Measurements from ENCODE around the gene RPUSD4. TPM values are rescaled to one million over a fixed set of nuclear protein-coding genes. Genes with fewer than 3 reads are reported as not detected.

RPUSD4 gene
- total and polyA plus RNA-seq, 2 experiments from 2014 or later, result 20.8 to 60.8 TPM

DNA sequence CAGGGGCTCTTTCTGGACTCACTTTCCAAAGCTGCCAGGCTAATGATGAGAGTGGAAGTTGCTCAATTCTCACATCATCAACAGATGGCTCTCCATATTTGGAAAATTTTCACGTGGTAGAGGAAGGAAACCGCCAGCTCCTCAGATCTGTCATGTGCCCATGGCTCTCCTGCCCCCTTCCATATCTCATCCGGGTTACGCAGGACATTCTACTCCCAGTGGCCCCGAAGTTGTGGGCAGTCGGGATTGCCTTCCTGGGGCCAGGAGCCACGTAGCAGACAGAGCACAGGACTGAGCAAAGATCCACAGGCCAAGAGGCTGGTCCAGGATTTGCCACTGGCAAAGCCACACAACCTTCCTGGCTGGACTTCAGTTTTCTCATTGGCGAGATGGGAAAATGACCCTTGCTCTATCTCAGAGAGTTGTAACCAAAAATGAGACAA is 38.8 kb downstream of the RPUSD4 start (continued):
- TF ChIP-seq, protein P1, sequence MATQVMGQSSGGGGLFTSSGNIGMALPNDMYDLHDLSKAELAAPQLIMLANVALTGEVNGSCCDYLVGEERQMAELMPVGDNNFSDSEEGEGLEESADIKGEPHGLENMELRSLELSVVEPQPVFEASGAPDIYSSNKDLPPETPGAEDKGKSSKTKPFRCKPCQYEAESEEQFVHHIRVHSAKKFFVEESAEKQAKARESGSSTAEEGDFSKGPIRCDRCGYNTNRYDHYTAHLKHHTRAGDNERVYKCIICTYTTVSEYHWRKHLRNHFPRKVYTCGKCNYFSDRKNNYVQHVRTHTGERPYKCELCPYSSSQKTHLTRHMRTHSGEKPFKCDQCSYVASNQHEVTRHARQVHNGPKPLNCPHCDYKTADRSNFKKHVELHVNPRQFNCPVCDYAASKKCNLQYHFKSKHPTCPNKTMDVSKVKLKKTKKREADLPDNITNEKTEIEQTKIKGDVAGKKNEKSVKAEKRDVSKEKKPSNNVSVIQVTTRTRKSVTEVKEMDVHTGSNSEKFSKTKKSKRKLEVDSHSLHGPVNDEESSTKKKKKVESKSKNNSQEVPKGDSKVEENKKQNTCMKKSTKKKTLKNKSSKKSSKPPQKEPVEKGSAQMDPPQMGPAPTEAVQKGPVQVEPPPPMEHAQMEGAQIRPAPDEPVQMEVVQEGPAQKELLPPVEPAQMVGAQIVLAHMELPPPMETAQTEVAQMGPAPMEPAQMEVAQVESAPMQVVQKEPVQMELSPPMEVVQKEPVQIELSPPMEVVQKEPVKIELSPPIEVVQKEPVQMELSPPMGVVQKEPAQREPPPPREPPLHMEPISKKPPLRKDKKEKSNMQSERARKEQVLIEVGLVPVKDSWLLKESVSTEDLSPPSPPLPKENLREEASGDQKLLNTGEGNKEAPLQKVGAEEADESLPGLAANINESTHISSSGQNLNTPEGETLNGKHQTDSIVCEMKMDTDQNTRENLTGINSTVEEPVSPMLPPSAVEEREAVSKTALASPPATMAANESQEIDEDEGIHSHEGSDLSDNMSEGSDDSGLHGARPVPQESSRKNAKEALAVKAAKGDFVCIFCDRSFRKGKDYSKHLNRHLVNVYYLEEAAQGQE (IDR thresholded peaks at IDR 0.05; ENCODE audit: unreplicated experiment), result no peak

DNA sequence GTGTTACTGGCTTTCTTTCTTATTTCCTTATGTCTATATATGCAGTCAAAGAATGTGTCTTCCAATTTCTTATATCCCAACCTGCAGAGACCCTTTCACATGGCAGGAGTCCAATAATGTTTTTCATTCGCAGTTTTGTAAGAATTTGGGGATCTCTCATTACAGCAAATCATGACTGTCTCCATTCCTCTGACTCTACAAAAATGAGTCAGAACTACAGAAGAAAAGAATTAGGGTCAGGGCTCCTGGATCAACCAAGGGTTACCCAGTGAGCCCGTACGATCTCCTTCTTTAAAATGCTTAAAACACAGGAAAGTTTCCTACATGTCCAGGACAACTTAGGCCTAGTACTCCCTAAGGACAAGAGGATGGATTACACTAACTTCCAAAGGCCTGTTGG is 42.2 kb downstream of the RPUSD4 start:
- Histone ChIP-seq H3K4me2 (0 out of 2 replicates have a peak overlapping the region, but pooled peaks have one; percentile 11), H3K9me2 (ENCODE audit: insufficient read depth) (0 out of 2 replicates have a peak, but pooled peaks cover 3% of the 10 kb centered on the region), H3K27ac (ENCODE audit: low read depth) (no peak overlapping the region), H3F3A (replicated peaks; ENCODE audit: low read depth) (no peaks in the 10 kb centered on the region), H4K20me1 (replicated peaks; ENCODE audit: insufficient read depth) (no peaks in the 10 kb centered on the region), H3K27me3 (ENCODE audit: insufficient read depth) (no peaks in the 10 kb centered on the region), H2AFZ (0 out of 2 replicates have a peak overlapping the region, but pooled peaks have one; percentile 28), H3K79me2 (replicated peaks; ENCODE audit: insufficient read depth) (no peaks in the 10 kb centered on the region), H3K4me3 (no peak overlapping the region), H3K4me1 (ENCODE audit: insufficient read depth) (peaks cover 11% of the 10 kb centered on the region; the same call in 1 of the 2 replicates), H3K36me3 (ENCODE audit: insufficient read depth) (no peaks in the 10 kb centered on the region)
- no peaks in the 10 kb centered on the region for H3K9me3 Mint-ChIP-seq
- no peak overlapping the region for H3K27ac Mint-ChIP-seq
- no peak for DNase-seq (ENCODE audit: low spot score)
- peaks cover 10% of the 10 kb centered on the region for H3K27me3 Mint-ChIP-seq (ENCODE audit: insufficient read depth, low read depth, poor library complexity)
- peaks cover 20% of the 10 kb centered on the region for H3K4me1 Mint-ChIP-seq
- no peaks in the 10 kb centered on the region for H3K36me3 Mint-ChIP-seq (ENCODE audit: low read depth)
- no peak for ATAC-seq
- H3K4me3 Mint-ChIP-seq, result no peak overlapping the region
- TF ChIP-seq EZH2phosphoT487 (IDR thresholded peaks at IDR 0.05; ENCODE audit: unreplicated experiment) (no peak), EZH2 (IDR thresholded peaks at IDR 0.05; ENCODE audit: low read depth, unreplicated experiment) (no peak), POLR2AphosphoS5 (IDR thresholded peaks at IDR 0.05; ENCODE audit: low read depth) (no peak), NANOG (IDR thresholded peaks at IDR 0.05; ENCODE audit: borderline replicate concordance) (no peak), ZNF331 (CRISPR knock-in tag; IDR thresholded peaks at IDR 0.05; ENCODE audit: low read depth) (no peak), STAT1 (IDR thresholded peaks at IDR 0.05; ENCODE audit: unreplicated experiment) (no peak)
- TF ChIP-seq, protein P2, sequence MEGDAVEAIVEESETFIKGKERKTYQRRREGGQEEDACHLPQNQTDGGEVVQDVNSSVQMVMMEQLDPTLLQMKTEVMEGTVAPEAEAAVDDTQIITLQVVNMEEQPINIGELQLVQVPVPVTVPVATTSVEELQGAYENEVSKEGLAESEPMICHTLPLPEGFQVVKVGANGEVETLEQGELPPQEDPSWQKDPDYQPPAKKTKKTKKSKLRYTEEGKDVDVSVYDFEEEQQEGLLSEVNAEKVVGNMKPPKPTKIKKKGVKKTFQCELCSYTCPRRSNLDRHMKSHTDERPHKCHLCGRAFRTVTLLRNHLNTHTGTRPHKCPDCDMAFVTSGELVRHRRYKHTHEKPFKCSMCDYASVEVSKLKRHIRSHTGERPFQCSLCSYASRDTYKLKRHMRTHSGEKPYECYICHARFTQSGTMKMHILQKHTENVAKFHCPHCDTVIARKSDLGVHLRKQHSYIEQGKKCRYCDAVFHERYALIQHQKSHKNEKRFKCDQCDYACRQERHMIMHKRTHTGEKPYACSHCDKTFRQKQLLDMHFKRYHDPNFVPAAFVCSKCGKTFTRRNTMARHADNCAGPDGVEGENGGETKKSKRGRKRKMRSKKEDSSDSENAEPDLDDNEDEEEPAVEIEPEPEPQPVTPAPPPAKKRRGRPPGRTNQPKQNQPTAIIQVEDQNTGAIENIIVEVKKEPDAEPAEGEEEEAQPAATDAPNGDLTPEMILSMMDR (conservative IDR thresholded peaks at IDR 0.05; ENCODE audit: low read depth in 2 of 2), result no peak
- TF ChIP-seq, protein P3, sequence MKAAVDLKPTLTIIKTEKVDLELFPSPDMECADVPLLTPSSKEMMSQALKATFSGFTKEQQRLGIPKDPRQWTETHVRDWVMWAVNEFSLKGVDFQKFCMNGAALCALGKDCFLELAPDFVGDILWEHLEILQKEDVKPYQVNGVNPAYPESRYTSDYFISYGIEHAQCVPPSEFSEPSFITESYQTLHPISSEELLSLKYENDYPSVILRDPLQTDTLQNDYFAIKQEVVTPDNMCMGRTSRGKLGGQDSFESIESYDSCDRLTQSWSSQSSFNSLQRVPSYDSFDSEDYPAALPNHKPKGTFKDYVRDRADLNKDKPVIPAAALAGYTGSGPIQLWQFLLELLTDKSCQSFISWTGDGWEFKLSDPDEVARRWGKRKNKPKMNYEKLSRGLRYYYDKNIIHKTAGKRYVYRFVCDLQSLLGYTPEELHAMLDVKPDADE (IDR thresholded peaks at IDR 0.05), result no peak
- TF ChIP-seq, protein P4, sequence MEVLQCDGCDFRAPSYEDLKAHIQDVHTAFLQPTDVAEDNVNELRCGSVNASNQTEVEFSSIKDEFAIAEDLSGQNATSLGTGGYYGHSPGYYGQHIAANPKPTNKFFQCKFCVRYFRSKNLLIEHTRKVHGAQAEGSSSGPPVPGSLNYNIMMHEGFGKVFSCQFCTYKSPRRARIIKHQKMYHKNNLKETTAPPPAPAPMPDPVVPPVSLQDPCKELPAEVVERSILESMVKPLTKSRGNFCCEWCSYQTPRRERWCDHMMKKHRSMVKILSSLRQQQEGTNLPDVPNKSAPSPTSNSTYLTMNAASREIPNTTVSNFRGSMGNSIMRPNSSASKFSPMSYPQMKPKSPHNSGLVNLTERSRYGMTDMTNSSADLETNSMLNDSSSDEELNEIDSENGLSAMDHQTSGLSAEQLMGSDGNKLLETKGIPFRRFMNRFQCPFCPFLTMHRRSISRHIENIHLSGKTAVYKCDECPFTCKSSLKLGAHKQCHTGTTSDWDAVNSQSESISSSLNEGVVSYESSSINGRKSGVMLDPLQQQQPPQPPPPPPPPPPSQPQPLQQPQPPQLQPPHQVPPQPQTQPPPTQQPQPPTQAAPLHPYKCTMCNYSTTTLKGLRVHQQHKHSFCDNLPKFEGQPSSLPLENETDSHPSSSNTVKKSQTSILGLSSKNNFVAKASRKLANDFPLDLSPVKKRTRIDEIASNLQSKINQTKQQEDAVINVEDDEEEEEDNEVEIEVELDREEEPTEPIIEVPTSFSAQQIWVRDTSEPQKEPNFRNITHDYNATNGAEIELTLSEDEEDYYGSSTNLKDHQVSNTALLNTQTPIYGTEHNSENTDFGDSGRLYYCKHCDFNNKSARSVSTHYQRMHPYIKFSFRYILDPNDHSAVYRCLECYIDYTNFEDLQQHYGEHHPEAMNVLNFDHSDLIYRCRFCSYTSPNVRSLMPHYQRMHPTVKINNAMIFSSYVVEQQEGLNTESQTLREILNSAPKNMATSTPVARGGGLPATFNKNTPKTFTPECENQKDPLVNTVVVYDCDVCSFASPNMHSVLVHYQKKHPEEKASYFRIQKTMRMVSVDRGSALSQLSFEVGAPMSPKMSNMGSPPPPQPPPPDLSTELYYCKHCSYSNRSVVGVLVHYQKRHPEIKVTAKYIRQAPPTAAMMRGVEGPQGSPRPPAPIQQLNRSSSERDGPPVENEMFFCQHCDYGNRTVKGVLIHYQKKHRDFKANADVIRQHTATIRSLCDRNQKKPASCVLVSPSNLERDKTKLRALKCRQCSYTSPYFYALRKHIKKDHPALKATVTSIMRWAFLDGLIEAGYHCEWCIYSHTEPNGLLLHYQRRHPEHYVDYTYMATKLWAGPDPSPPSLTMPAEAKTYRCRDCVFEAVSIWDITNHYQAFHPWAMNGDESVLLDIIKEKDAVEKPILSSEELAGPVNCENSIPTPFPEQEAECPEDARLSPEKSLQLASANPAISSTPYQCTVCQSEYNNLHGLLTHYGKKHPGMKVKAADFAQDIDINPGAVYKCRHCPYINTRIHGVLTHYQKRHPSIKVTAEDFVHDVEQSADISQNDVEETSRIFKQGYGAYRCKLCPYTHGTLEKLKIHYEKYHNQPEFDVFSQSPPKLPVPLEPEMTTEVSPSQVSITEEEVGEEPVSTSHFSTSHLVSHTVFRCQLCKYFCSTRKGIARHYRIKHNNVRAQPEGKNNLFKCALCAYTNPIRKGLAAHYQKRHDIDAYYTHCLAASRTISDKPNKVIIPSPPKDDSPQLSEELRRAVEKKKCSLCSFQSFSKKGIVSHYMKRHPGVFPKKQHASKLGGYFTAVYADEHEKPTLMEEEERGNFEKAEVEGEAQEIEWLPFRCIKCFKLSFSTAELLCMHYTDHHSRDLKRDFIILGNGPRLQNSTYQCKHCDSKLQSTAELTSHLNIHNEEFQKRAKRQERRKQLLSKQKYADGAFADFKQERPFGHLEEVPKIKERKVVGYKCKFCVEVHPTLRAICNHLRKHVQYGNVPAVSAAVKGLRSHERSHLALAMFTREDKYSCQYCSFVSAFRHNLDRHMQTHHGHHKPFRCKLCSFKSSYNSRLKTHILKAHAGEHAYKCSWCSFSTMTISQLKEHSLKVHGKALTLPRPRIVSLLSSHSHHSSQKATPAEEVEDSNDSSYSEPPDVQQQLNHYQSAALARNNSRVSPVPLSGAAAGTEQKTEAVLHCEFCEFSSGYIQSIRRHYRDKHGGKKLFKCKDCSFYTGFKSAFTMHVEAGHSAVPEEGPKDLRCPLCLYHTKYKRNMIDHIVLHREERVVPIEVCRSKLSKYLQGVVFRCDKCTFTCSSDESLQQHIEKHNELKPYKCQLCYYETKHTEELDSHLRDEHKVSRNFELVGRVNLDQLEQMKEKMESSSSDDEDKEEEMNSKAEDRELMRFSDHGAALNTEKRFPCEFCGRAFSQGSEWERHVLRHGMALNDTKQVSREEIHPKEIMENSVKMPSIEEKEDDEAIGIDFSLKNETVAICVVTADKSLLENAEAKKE (CRISPR knock-in tag; IDR thresholded peaks at IDR 0.05), result no peak

All from GM23338 (cell line).